GM23338 (cell line): ENCODE data around the gene CAMSAP2. TPM values are rescaled to one million over a fixed set of nuclear protein-coding genes. Genes with fewer than 3 reads are reported as not detected.
"Not testable (repeated sequence)": the region's sequence is repeated elsewhere in the genome, so short reads cannot be mapped to it uniquely, and the experiment has no call there.

Experiments
- ATAC-seq: fragments of 200-7000 bp; cut with Tn5 transposase; 3 replicates; pipeline ENCODE4 v1.9.1; 2020
- DNase-seq: peaks from one replicate; pipeline ENCODE4 v3.0.0-alpha.2; 2015; ENCODE audit warnings: low spot score
- H2AFZ ChIP-seq: fragments of 200-600 bp; sonication (generic); 2 replicates; pipeline ENCODE4 v1.8.0; 2016; ENCODE audit warnings: antibody characterized with exemption, mild to moderate bottlenecking, moderate library complexity
- H3F3A ChIP-seq: fragments of 200-600 bp; sonication (generic); replicated peaks from 2 replicates; pipeline ENCODE4 v1.8.0; 2017; ENCODE audit warnings: antibody characterized with exemption, mixed run types, low read depth
- H3K27ac ChIP-seq: fragments of 200-600 bp; sonication (generic); 2 replicates; pipeline ENCODE4 v1.6.1; 2016; ENCODE audit warnings: low read depth
- H3K27me3 ChIP-seq: fragments of 200-600 bp; sonication (generic); 2 replicates; pipeline ENCODE4 v1.8.0; 2016; ENCODE audit warnings: mild to moderate bottlenecking, mixed run types, moderate library complexity; ENCODE audit not compliant: insufficient read depth
- H3K36me3 ChIP-seq: fragments of 200-600 bp; sonication (generic); 2 replicates; pipeline ENCODE4 v1.8.0; 2016; ENCODE audit warnings: mild to moderate bottlenecking; ENCODE audit not compliant: insufficient read depth
- H3K4me1 ChIP-seq: fragments of 200-600 bp; sonication (generic); 2 replicates; pipeline ENCODE4 v1.8.0; 2016; ENCODE audit warnings: mild to moderate bottlenecking, moderate library complexity; ENCODE audit not compliant: insufficient read depth
- H3K4me2 ChIP-seq: fragments of 200-600 bp; sonication (generic); 2 replicates; pipeline ENCODE4 v1.7.1; 2017; ENCODE audit warnings: mixed run types
- H3K4me3 ChIP-seq: fragments of 200-600 bp; sonication (generic); 2 replicates; pipeline ENCODE4 v1.6.1; 2016; ENCODE audit warnings: mixed run types
- H3K79me2 ChIP-seq: fragments of 200-600 bp; sonication (generic); replicated peaks from 2 replicates; pipeline ENCODE4 v1.8.0; 2017; ENCODE audit warnings: mild to moderate bottlenecking; ENCODE audit not compliant: insufficient read depth
- H3K9me2 ChIP-seq: fragments of 200-600 bp; sonication (generic); 2 replicates; pipeline ENCODE4 v1.8.0; 2017; ENCODE audit not compliant: insufficient read depth
- H4K20me1 ChIP-seq: fragments of 200-600 bp; sonication (generic); replicated peaks from 2 replicates; pipeline ENCODE4 v1.8.0; 2017; ENCODE audit warnings: mild to moderate bottlenecking; ENCODE audit not compliant: insufficient read depth
- H3K27ac Mint-ChIP-seq: 2 replicates; pipeline ENCODE4 v1.8.0; 2020; ENCODE audit warnings: inconsistent platforms, mild to moderate bottlenecking, moderate library complexity, mixed read lengths
- H3K27me3 Mint-ChIP-seq: 3 replicates; pipeline ENCODE4 v1.8.0; 2022; ENCODE audit warnings: low read depth, mild to moderate bottlenecking, moderate library complexity, mixed read lengths, inconsistent platforms; ENCODE audit not compliant: insufficient read depth, poor library complexity
- H3K36me3 Mint-ChIP-seq: 3 replicates; pipeline ENCODE4 v1.8.0; 2021; ENCODE audit warnings: low read depth, mild to moderate bottlenecking, inconsistent platforms, moderate library complexity, mixed read lengths
- H3K4me1 Mint-ChIP-seq: 3 replicates; pipeline ENCODE4 v1.8.0; 2020; ENCODE audit warnings: mild to moderate bottlenecking, inconsistent platforms, mixed read lengths
- H3K4me3 Mint-ChIP-seq: 3 replicates; pipeline ENCODE4 v1.8.0; 2021; ENCODE audit warnings: moderate library complexity, mild to moderate bottlenecking, inconsistent platforms, mixed read lengths
- H3K9me3 Mint-ChIP-seq: 3 replicates; pipeline ENCODE4 v1.8.0; 2020; ENCODE audit warnings: moderate library complexity, mild to moderate bottlenecking, inconsistent platforms, mixed read lengths
- CTCF ChIP-seq, 2 experiments: fragments of 200-600 bp in 1 of 2; sonication (generic) in 1 of 2; conservative IDR thresholded peaks; 2 replicates each; pipeline versions ENCODE4 v1.5.1 to v1.6.1; 2016 to 2017; ENCODE audit warnings: antibody characterized with exemption in 2 of 2, low read depth in 2 of 2, mild to moderate bottlenecking in 2 of 2, moderate library complexity in 1 of 2
- ETS1 ChIP-seq: IDR thresholded peaks from 2 replicates; pipeline ENCODE4 v1.6.1; 2016; ENCODE audit warnings: antibody characterized with exemption
- EZH2 ChIP-seq: fragments of 200-600 bp; sonication (generic); IDR thresholded peaks from one replicate; pipeline ENCODE4 v1.8.0; 2017; ENCODE audit warnings: antibody characterized with exemption, mild to moderate bottlenecking, low read depth; ENCODE audit not compliant: unreplicated experiment
- EZH2phosphoT487 ChIP-seq: fragments of 200-600 bp; sonication (generic); IDR thresholded peaks from one replicate; pipeline ENCODE4 v1.8.1; 2018; ENCODE audit warnings: antibody characterized with exemption; ENCODE audit not compliant: unreplicated experiment
- JUNB ChIP-seq: IDR thresholded peaks from one replicate; pipeline ENCODE4 v1.6.1; 2016; ENCODE audit warnings: antibody characterized with exemption; ENCODE audit not compliant: unreplicated experiment
- POLR2AphosphoS5 ChIP-seq: IDR thresholded peaks from 2 replicates; pipeline ENCODE4 v1.6.1; 2016; ENCODE audit warnings: antibody characterized with exemption, low read depth
- STAT1 ChIP-seq: IDR thresholded peaks from one replicate; pipeline ENCODE4 v1.6.1; 2016; ENCODE audit warnings: antibody characterized with exemption; ENCODE audit not compliant: unreplicated experiment
- ZNF114 ChIP-seq: fragments of 250-450 bp; sonication (Bioruptor Pico); IDR thresholded peaks from 2 replicates; pipeline ENCODE4 v1.5.0; 2020; ENCODE audit warnings: mild to moderate bottlenecking, moderate library complexity
- ZNF331 ChIP-seq: fragments of 250-450 bp; sonication (Bioruptor Pico); IDR thresholded peaks from 2 replicates; pipeline ENCODE4 v1.5.0; 2020; ENCODE audit warnings: low read depth, mild to moderate bottlenecking, moderate library complexity
- polyA plus RNA-seq: library from polyadenylated mRNA; unstranded; fragments of >200 nt; fragmentation: Nextera tagmentation; extraction: Ambion mirVana; gene quantifications from 2 replicates; pipeline ENCODE4 v1.2.1, GENCODE V29; 2016
- total RNA-seq: library from RNA; depleted of rRNA; stranded (reverse); fragments of >200 nt; shearing (Covaris generic); gene quantifications from 2 replicates; pipeline ENCODE4 v1.2.3, GENCODE V29; 2014

CAMSAP2 gene
- total and polyA plus RNA-seq, 2 experiments from 2014 or later: 9.1 to 21.3 TPM

GRCh38 chr1:200811704-200812103 lies 73.0 kb downstream of the CAMSAP2 start:
- H3K27me3 ChIP-seq: no peaks in the 10 kb centered on the region
- H3K4me2 ChIP-seq: no peak overlapping the region
- Mint-ChIP-seq H3K4me3 (no peak overlapping the region), H3K27me3 (peaks cover 4% of the 10 kb centered on the region), H3K27ac (no peak overlapping the region), H3K9me3 (no peaks in the 10 kb centered on the region), H3K4me1 (peaks cover 3% of the 10 kb centered on the region), H3K36me3 (peaks cover 33% of the 10 kb centered on the region)
- H3K27ac ChIP-seq: no peak overlapping the region
- DNase-seq (no peak), ATAC-seq (no peak)
- TF ChIP-seq ETS1: no peak
- TF ChIP-seq POLR2AphosphoS5: no peak
- no peak for TF ChIP-seq JUNB
- no peak for TF ChIP-seq STAT1
- TF ChIP-seq ZNF114 (CRISPR knock-in tag): no peak
- no peak for TF ChIP-seq CTCF (conservative IDR thresholded peaks at IDR 0.05; ENCODE audit: low read depth in 2 of 2)
- TF ChIP-seq EZH2: no peak
- no peak for TF ChIP-seq EZH2phosphoT487
- no peak for TF ChIP-seq ZNF331 (CRISPR knock-in tag)
- peaks cover 7% of the 10 kb centered on the region for H3F3A ChIP-seq
- no peak overlapping the region for H2AFZ ChIP-seq
- no peak overlapping the region for H3K4me3 ChIP-seq
- H3K79me2 ChIP-seq: no peaks in the 10 kb centered on the region; the same call in 1 of the 2 replicates
- no peaks in the 10 kb centered on the region for H3K4me1 ChIP-seq
- no peaks in the 10 kb centered on the region for H3K9me2 ChIP-seq
- H3K36me3 ChIP-seq: peaks cover 6% of the 10 kb centered on the region; the same call in 1 of the 2 replicates
- no peaks in the 10 kb centered on the region; the same call in 1 of the 2 replicates for H4K20me1 ChIP-seq

- H3K27me3 ChIP-seq, H3K4me2 ChIP-seq, H3K27ac ChIP-seq, H3K36me3 ChIP-seq, H3K27me3 Mint-ChIP-seq, H4K20me1 ChIP-seq, H3K4me1 Mint-ChIP-seq, H2AFZ ChIP-seq, H3K27ac Mint-ChIP-seq, H3K9me3 Mint-ChIP-seq, ATAC-seq, H3F3A ChIP-seq, H3K79me2 ChIP-seq, H3K9me2 ChIP-seq, H3K4me3 Mint-ChIP-seq, DNase-seq, H3K4me3 ChIP-seq, H3K4me1 ChIP-seq: not testable (repeated sequence)
- H3K36me3 Mint-ChIP-seq: peaks cover 16% of the 10 kb centered on the region; the same call in 2 of the 3 replicates
These were observed 78.0 kb downstream of the CAMSAP2 start for GRCh38 chr1:200816624-200817224.
